SK-N-SH (cell line): ENCODE measurements around the gene ZDHHC7. TPM values are rescaled to one million over a fixed set of nuclear protein-coding genes. Genes with fewer than 3 reads are reported as not detected.

Source experiments
- CTCF ChIA-PET: fragments of 300-600, 350-600 bp; formaldehyde crosslinking; extraction: SDS; loops from one replicate; lab custom pipeline; 2021; lab: Yijun Ruan, JAX
- POLR2A ChIA-PET: fragments of 350-600 bp; sonication (Branson Sonifier 250); formaldehyde crosslinking; extraction: SDS; loops from one replicate; lab custom pipeline; 2020; ENCODE audit warnings: antibody characterized with exemption, inconsistent platforms; lab: Yijun Ruan, JAX
- DNase-seq: peaks from one replicate; pipeline ENCODE4 v3.0.0; 2012
- H2AFZ ChIP-seq: fragments of 200-600 bp; sonication (generic); 2 replicates; pipeline ENCODE4 v1.8.1; 2016; ENCODE audit warnings: antibody characterized with exemption, mild to moderate bottlenecking, low read depth
- H3F3A ChIP-seq: fragments of 200-600 bp; sonication (generic); replicated peaks from 2 replicates; pipeline ENCODE3; 2016; ENCODE audit warnings: antibody characterized with exemption, mild to moderate bottlenecking; ENCODE audit not compliant: insufficient read depth
- H3K27ac ChIP-seq, 2 experiments: fragments of 200-500 bp in 1 of 2; fragments of 200-600 bp in 1 of 2; sonication (Bioruptor generic) in 1 of 2; sonication (generic), shearing (Covaris generic) in 1 of 2; 2 replicates each; pipeline versions ENCODE4 v1.5.1 to v1.6.1; 2014 to 2016; ENCODE audit warnings: low read depth in 2 of 2, inconsistent platforms in 1 of 2, low read length in 1 of 2, mild to moderate bottlenecking in 1 of 2, mixed read lengths in 1 of 2
- H3K27me3 ChIP-seq: fragments of 200-600 bp; sonication (generic), shearing (Covaris generic); 2 replicates; pipeline ENCODE4 v1.6.1; 2016; ENCODE audit warnings: mixed run types; ENCODE audit not compliant: insufficient read depth
- H3K36me3 ChIP-seq, 2 experiments: fragments of 200-500 bp in 1 of 2; fragments of 200-600 bp in 1 of 2; sonication (Bioruptor generic) in 1 of 2; sonication (generic) in 1 of 2; replicated peaks in 1 of 2; 2 replicates each; pipeline versions ENCODE3 to v1.5.1; 2014 to 2016; ENCODE audit warnings: low read length in 1 of 2, mild to moderate bottlenecking in 1 of 2; ENCODE audit not compliant: insufficient read depth in 2 of 2, control insufficient read depth in 1 of 2
- H3K4me1 ChIP-seq, 2 experiments: fragments of 200-500 bp in 1 of 2; fragments of 200-600 bp in 1 of 2; sonication (Bioruptor generic) in 1 of 2; sonication (generic), shearing (Covaris generic) in 1 of 2; 2 replicates each; pipeline versions ENCODE4 v1.5.1 to v1.6.1; 2014 to 2016; ENCODE audit warnings: low read depth in 1 of 2, low read length in 1 of 2, mixed run types in 1 of 2; ENCODE audit not compliant: insufficient read depth in 2 of 2, control insufficient read depth in 1 of 2
- H3K4me2 ChIP-seq: fragments of 200-600 bp; sonication (generic), shearing (Covaris generic); 2 replicates; pipeline ENCODE4 v1.6.1; 2017; ENCODE audit warnings: mixed run types
- H3K4me3 ChIP-seq, 2 experiments: fragments of 200-500 bp in 1 of 2; fragments of 200-600 bp in 1 of 2; sonication (Bioruptor generic) in 1 of 2; sonication (generic), shearing (Covaris generic) in 1 of 2; 2 replicates each; pipeline versions ENCODE4 v1.5.1 to v1.8.1; 2014 to 2016; ENCODE audit warnings: low read depth in 2 of 2, inconsistent platforms in 1 of 2, low read length in 1 of 2, mild to moderate bottlenecking in 1 of 2, mixed read lengths in 1 of 2, moderate library complexity in 1 of 2
- H3K79me2 ChIP-seq: fragments of 200-600 bp; sonication (generic); 2 replicates; pipeline ENCODE4 v1.8.1; 2017; ENCODE audit warnings: mild to moderate bottlenecking; ENCODE audit not compliant: insufficient read depth
- H3K9ac ChIP-seq: fragments of 200-600 bp; sonication (generic); 2 replicates; pipeline ENCODE4 v1.6.1; 2017; ENCODE audit warnings: mixed run types
- H3K9me2 ChIP-seq: fragments of 200-600 bp; sonication (generic); 2 replicates; pipeline ENCODE4 v1.6.1; 2017; ENCODE audit warnings: mixed run types
- H3K9me3 ChIP-seq: fragments of 200-600 bp; sonication (generic); 2 replicates; pipeline ENCODE4 v1.6.1; 2017; ENCODE audit warnings: mixed run types, mild to moderate bottlenecking, moderate library complexity
- H4K20me1 ChIP-seq: fragments of 200-600 bp; sonication (generic); 2 replicates; pipeline ENCODE4 v1.6.1; 2017; ENCODE audit warnings: mild to moderate bottlenecking, mixed run types; ENCODE audit not compliant: insufficient read depth
- CHD2 ChIP-seq: fragments of 150-350 bp; IDR thresholded peaks from 2 replicates; pipeline ENCODE4 v1.6.1; 2018; ENCODE audit warnings: low read length; ENCODE audit not compliant: partially characterized antibody
- EP300 ChIP-seq, 2 experiments: IDR thresholded peaks; 2 replicates each; pipeline versions ENCODE4 v1.4.0 to v1.6.1; 2012; ENCODE audit warnings: borderline replicate concordance in 1 of 2, low read depth in 1 of 2, low read length in 1 of 2
- EZH2phosphoT487 ChIP-seq: fragments of 200-600 bp; sonication (generic); IDR thresholded peaks from 2 replicates; pipeline ENCODE4 v1.6.1; 2017; ENCODE audit warnings: low read depth, mixed run types, mild to moderate bottlenecking, antibody characterized with exemption, moderate library complexity, borderline replicate concordance
- FOSL2 ChIP-seq: IDR thresholded peaks from 2 replicates; pipeline ENCODE4 v1.4.0; 2012; ENCODE audit warnings: low read depth, mild to moderate bottlenecking, moderate library complexity, borderline replicate concordance
- FOXJ3 ChIP-seq: sonication (generic); formaldehyde crosslinking; IDR thresholded peaks from 2 replicates; pipeline ENCODE4 v1.5.1; 2020; ENCODE audit warnings: mild to moderate bottlenecking, missing genetic modification reagents
- GABPA ChIP-seq: IDR thresholded peaks from 2 replicates; pipeline ENCODE4 v1.4.0; 2012; ENCODE audit warnings: low read depth, mild to moderate bottlenecking
- JUND ChIP-seq: IDR thresholded peaks from 2 replicates; pipeline ENCODE4 v1.4.0; 2012
- MXI1 ChIP-seq: IDR thresholded peaks from 2 replicates; pipeline ENCODE4 v1.6.1; 2012; ENCODE audit warnings: mild to moderate bottlenecking, low read depth, low read length, improper control_type of control experiment
- NRF1 ChIP-seq: IDR thresholded peaks from 2 replicates; pipeline ENCODE4 v1.6.1; 2012; ENCODE audit warnings: low read depth, mild to moderate bottlenecking, low read length
- RFX5 ChIP-seq: IDR thresholded peaks from 2 replicates; pipeline ENCODE4 v1.6.1; 2012; ENCODE audit warnings: mild to moderate bottlenecking, improper control_type of control experiment, low read length
- RXRA ChIP-seq: IDR thresholded peaks from 2 replicates; pipeline ENCODE4 v1.4.0; 2012; ENCODE audit warnings: low read depth, mild to moderate bottlenecking, borderline replicate concordance
- SIN3A ChIP-seq: IDR thresholded peaks from 2 replicates; pipeline ENCODE4 v1.6.1; 2012; ENCODE audit warnings: low read depth, mild to moderate bottlenecking, low read length, moderate library complexity, borderline replicate concordance
- SMC3 ChIP-seq: IDR thresholded peaks from 2 replicates; pipeline ENCODE4 v1.6.1; 2012; ENCODE audit warnings: low read depth, low read length, improper control_type of control experiment
- TCF12 ChIP-seq: IDR thresholded peaks from 2 replicates; pipeline ENCODE4 v1.4.0; 2012
- TEAD4 ChIP-seq: IDR thresholded peaks from 2 replicates; pipeline ENCODE4 v1.4.0; 2012; ENCODE audit warnings: mild to moderate bottlenecking, borderline replicate concordance; ENCODE audit not compliant: insufficient read depth
- YY1 ChIP-seq: IDR thresholded peaks from 2 replicates; pipeline ENCODE4 v1.4.0; 2012; ENCODE audit warnings: low read depth, mild to moderate bottlenecking
- WGBS: methylation state at CpG from one replicate; pipeline ENCODE4 v1.1.6; 2017; ENCODE audit warnings: low lambda C conversion rate; 5-methylcytosine and 5-hydroxymethylcytosine counted together
- polyA plus RNA-seq, 3 experiments: library from polyadenylated mRNA; depleted of rRNA; stranded (reverse); fragments of >200 nt; gene quantifications; 2 replicates each; pipeline ENCODE4 v1.2.3, GENCODE V29; 2012
- TF ChIP-seq, protein P1 (sequence below): IDR thresholded peaks from 2 replicates; pipeline ENCODE4 v1.4.0; 2012; ENCODE audit warnings: low read depth
- TF ChIP-seq, protein P2 (sequence below): IDR thresholded peaks from 2 replicates; pipeline ENCODE4 v1.6.1; 2012; ENCODE audit warnings: mild to moderate bottlenecking, low read depth, low read length, moderate library complexity
- TF ChIP-seq, protein P3 (sequence below): fragments of 150-350 bp; IDR thresholded peaks from 2 replicates; pipeline ENCODE4 v1.6.1; 2016; ENCODE audit warnings: mild to moderate bottlenecking, low read depth, low read length
- TF ChIP-seq, protein P4 (sequence below): IDR thresholded peaks from 2 replicates; pipeline ENCODE4; 2012

Gene ZDHHC7
- polyA plus RNA-seq, 1 of the 3 experiments (the other 2 are of a cell fraction): 114 TPM

GRCh38 chr16:85007496-85008214 lies 3.7 kb downstream of the ZDHHC7 start:
- H3K79me2 ChIP-seq: peaks cover 84% of the 10 kb centered on the region
- H2AFZ ChIP-seq: no peak overlapping the region
- no peak overlapping the region for H3K4me3 ChIP-seq
- 95% methylated on average over 7 of the region's 7 CpGs for WGBS
- H3K4me2 ChIP-seq: no peak overlapping the region
- no peak overlapping the region for H3K27ac ChIP-seq
- peaks cover 20 to 32% of the 10 kb centered on the region in 2 experiments; a peak in 3 of 4 replicates for H3K4me1 ChIP-seq
- H3K9me3 ChIP-seq: no peaks in the 10 kb centered on the region
- H4K20me1 ChIP-seq: peaks cover 8% of the 10 kb centered on the region
- peaks cover 0 to 10% of the 10 kb centered on the region in 2 experiments for H3K36me3 ChIP-seq
- no peaks in the 10 kb centered on the region for H3K27me3 ChIP-seq
- no peaks in the 10 kb centered on the region for H3K9me2 ChIP-seq
- H3F3A ChIP-seq: peaks cover 30% of the 10 kb centered on the region
- DNase-seq: no peak
- ChIA-PET POLR2A (no interaction called here), CTCF (interaction anchor here (2.3 kb wide), 1 partner anchor 37 kb away, joined by 8 read pairs; no protein-coding TSS in a partner anchor)
- no peak overlapping the region for H3K9ac ChIP-seq
- TF ChIP-seq EP300 (IDR thresholded peaks at IDR 0.05; ENCODE audit: borderline replicate concordance in 1 of 2, low read depth in 1 of 2, low read length in 1 of 2) (no peak), RFX5 (no peak), FOXJ3 (CRISPR knock-in tag) (no peak), YY1 (no peak), MXI1 (no peak), NRF1 (no peak), GABPA (no peak)
- TF ChIP-seq, protein P1, sequence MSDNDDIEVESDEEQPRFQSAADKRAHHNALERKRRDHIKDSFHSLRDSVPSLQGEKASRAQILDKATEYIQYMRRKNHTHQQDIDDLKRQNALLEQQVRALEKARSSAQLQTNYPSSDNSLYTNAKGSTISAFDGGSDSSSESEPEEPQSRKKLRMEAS: no peak

DNA sequence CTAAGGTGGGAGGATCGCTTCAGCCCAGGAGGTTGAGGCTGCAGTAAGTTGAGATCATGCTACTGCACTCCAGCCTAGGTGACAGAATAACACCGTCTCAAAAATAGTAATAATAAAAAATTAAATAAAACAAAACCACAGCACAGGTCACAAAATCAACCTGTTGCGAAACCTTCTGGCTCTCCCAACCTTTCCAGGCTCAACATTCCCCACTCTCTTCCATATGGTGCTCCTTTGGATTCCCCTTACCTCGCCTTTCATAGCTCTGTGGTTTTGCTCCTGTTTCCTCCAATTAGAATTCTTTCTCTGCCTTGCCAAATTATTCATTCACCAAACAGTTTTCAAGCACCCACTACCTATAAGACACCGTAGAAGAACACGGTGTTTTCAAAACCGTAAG lies 4.7 kb downstream of the ZDHHC7 start:
- Histone ChIP-seq H3K9ac (no peak overlapping the region), H3K9me3 (no peaks in the 10 kb centered on the region), H3K4me2 (no peak overlapping the region), H3K36me3 (peaks cover 0 to 10% of the 10 kb centered on the region in 2 experiments), H3K4me1 (peaks cover 20 to 32% of the 10 kb centered on the region in 2 experiments; a peak in 3 of 4 replicates), H2AFZ (no peak overlapping the region), H3K9me2 (no peaks in the 10 kb centered on the region), H3K79me2 (peaks cover 94% of the 10 kb centered on the region), H4K20me1 (peaks cover 8% of the 10 kb centered on the region), H3F3A (peaks cover 23% of the 10 kb centered on the region), H3K27me3 (no peaks in the 10 kb centered on the region), H3K27ac (no peak overlapping the region), H3K4me3 (no peak overlapping the region)
- 58% methylated on average over 7 of the region's 7 CpGs for WGBS
- ChIA-PET POLR2A (no interaction called here), CTCF (interaction anchor here (2.2 to 2.3 kb wide), 2 partner anchors 36 kb away, joined by 8 to 12 read pairs; no protein-coding TSS in a partner anchor)
- no peak for DNase-seq
- TF ChIP-seq EZH2phosphoT487: no peak
- TF ChIP-seq, protein P2, sequence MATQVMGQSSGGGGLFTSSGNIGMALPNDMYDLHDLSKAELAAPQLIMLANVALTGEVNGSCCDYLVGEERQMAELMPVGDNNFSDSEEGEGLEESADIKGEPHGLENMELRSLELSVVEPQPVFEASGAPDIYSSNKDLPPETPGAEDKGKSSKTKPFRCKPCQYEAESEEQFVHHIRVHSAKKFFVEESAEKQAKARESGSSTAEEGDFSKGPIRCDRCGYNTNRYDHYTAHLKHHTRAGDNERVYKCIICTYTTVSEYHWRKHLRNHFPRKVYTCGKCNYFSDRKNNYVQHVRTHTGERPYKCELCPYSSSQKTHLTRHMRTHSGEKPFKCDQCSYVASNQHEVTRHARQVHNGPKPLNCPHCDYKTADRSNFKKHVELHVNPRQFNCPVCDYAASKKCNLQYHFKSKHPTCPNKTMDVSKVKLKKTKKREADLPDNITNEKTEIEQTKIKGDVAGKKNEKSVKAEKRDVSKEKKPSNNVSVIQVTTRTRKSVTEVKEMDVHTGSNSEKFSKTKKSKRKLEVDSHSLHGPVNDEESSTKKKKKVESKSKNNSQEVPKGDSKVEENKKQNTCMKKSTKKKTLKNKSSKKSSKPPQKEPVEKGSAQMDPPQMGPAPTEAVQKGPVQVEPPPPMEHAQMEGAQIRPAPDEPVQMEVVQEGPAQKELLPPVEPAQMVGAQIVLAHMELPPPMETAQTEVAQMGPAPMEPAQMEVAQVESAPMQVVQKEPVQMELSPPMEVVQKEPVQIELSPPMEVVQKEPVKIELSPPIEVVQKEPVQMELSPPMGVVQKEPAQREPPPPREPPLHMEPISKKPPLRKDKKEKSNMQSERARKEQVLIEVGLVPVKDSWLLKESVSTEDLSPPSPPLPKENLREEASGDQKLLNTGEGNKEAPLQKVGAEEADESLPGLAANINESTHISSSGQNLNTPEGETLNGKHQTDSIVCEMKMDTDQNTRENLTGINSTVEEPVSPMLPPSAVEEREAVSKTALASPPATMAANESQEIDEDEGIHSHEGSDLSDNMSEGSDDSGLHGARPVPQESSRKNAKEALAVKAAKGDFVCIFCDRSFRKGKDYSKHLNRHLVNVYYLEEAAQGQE: no peak
- no peak for TF ChIP-seq SIN3A
- TF ChIP-seq, protein P3, sequence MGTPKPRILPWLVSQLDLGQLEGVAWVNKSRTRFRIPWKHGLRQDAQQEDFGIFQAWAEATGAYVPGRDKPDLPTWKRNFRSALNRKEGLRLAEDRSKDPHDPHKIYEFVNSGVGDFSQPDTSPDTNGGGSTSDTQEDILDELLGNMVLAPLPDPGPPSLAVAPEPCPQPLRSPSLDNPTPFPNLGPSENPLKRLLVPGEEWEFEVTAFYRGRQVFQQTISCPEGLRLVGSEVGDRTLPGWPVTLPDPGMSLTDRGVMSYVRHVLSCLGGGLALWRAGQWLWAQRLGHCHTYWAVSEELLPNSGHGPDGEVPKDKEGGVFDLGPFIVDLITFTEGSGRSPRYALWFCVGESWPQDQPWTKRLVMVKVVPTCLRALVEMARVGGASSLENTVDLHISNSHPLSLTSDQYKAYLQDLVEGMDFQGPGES: no peak
- TF ChIP-seq, protein P4, sequence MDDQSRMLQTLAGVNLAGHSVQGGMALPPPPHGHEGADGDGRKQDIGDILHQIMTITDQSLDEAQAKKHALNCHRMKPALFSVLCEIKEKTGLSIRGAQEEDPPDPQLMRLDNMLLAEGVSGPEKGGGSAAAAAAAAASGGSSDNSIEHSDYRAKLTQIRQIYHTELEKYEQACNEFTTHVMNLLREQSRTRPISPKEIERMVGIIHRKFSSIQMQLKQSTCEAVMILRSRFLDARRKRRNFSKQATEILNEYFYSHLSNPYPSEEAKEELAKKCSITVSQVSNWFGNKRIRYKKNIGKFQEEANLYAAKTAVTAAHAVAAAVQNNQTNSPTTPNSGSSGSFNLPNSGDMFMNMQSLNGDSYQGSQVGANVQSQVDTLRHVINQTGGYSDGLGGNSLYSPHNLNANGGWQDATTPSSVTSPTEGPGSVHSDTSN: peak; percentile 54; the same call in 1 of the 2 replicates
- TF ChIP-seq NRF1: no peak
- no peak for TF ChIP-seq JUND
- TF ChIP-seq TEAD4: no peak
- TF ChIP-seq FOSL2: no peak
- TF ChIP-seq RXRA: no peak
- TF ChIP-seq EP300 (IDR thresholded peaks at IDR 0.05; ENCODE audit: borderline replicate concordance in 1 of 2, low read depth in 1 of 2, low read length in 1 of 2): peak in 1 of 2 experiments; percentile 42; a peak in 1 of 4 replicates
- TF ChIP-seq CHD2: no peak
- TF ChIP-seq, protein P1: no peak
- TF ChIP-seq SMC3: no peak
- peak; percentile 50; the same call in 1 of the 2 replicates for TF ChIP-seq TCF12
- no peak for TF ChIP-seq FOXJ3 (CRISPR knock-in tag)
